Measurements from ENCODE around the gene LPAR1. TPM values are rescaled to one million over a fixed set of nuclear protein-coding genes. Genes with fewer than 3 reads are reported as not detected.

The LPAR1 gene
- total RNA-seq, 1 experiment from 2014 or later = 4.9 TPM

- TF ChIP-seq, protein P1, sequence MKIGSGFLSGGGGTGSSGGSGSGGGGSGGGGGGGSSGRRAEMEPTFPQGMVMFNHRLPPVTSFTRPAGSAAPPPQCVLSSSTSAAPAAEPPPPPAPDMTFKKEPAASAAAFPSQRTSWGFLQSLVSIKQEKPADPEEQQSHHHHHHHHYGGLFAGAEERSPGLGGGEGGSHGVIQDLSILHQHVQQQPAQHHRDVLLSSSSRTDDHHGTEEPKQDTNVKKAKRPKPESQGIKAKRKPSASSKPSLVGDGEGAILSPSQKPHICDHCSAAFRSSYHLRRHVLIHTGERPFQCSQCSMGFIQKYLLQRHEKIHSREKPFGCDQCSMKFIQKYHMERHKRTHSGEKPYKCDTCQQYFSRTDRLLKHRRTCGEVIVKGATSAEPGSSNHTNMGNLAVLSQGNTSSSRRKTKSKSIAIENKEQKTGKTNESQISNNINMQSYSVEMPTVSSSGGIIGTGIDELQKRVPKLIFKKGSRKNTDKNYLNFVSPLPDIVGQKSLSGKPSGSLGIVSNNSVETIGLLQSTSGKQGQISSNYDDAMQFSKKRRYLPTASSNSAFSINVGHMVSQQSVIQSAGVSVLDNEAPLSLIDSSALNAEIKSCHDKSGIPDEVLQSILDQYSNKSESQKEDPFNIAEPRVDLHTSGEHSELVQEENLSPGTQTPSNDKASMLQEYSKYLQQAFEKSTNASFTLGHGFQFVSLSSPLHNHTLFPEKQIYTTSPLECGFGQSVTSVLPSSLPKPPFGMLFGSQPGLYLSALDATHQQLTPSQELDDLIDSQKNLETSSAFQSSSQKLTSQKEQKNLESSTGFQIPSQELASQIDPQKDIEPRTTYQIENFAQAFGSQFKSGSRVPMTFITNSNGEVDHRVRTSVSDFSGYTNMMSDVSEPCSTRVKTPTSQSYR (CRISPR knock-in tag; IDR thresholded peaks at IDR 0.05) = no peak
- no peak for TF ChIP-seq USF2 (CRISPR knock-in tag; IDR thresholded peaks at IDR 0.05)
- TF ChIP-seq ZNF423 (CRISPR knock-in tag; IDR thresholded peaks at IDR 0.05) = no peak
- no peak for TF ChIP-seq ZNF121 (CRISPR knock-in tag; IDR thresholded peaks at IDR 0.05)
These were observed 187.7 kb downstream of the LPAR1 start (continued) for GRCh38 chr9:110850401-110851135.

DNA sequence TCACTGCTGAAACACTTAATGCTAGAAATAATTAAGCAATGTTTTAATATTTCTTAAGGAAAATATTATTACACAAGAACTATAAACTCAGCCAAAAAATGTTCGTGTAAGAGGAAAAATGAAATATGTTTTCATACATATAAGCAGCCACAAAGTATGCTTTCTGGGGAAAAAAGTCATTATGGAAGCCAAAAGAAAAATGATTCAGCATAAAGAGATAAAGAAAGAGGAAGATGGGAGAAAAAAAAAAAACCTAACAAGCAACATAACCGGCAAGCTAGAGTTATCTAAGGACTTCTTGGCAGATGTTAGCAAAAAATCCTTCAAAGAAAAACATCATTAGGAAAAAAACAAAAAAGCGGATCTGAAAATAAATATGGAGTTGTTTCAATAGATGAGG is 190.6 kb downstream of the LPAR1 start:
- POLR2A ChIA-PET = no interaction called here
- CTCF ChIA-PET = no interaction called here
- ATAC-seq = no peak

DNA sequence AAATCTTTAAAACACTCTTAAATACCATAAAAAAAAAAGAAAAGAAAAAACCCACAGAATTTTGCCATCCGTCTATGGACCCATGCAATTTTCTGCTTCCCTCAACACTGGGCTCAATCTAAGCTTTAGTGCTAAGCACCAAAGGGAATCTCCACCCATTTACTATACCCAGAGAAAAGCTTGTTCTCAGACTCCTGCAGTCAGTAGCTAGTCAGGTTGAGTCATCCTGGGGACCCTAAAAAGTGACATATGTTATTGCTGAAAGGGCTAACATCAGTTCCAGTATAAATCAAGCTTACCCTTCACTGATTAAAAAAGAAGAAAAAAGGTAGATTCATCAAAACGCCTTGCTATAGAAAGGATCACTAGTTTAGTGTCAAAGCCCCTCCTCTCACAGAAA is 192.1 kb downstream of the LPAR1 start:
- no peak overlapping the region for H3K4me3 Mint-ChIP-seq
- DNase-seq (ENCODE audit: low spot score) = no peak
- POLR2A ChIA-PET = no interaction called here
- TF ChIP-seq NR1H2 (CRISPR knock-in tag; IDR thresholded peaks at IDR 0.05) = no peak
- TF ChIP-seq TCF7 (CRISPR knock-in tag; IDR thresholded peaks at IDR 0.05; ENCODE audit: low read depth) = no peak
- no peak for TF ChIP-seq AFF4 (CRISPR knock-in tag; IDR thresholded peaks at IDR 0.05; ENCODE audit: borderline replicate concordance)
- no peak for TF ChIP-seq ZNF317 (CRISPR knock-in tag; IDR thresholded peaks at IDR 0.05; ENCODE audit: borderline replicate concordance, low read depth)
- TF ChIP-seq JAZF1 (CRISPR knock-in tag; IDR thresholded peaks at IDR 0.05) = no peak
- TF ChIP-seq ZSCAN18 (CRISPR knock-in tag; IDR thresholded peaks at IDR 0.05) = no peak
- no peak for TF ChIP-seq ZMAT4 (CRISPR knock-in tag; IDR thresholded peaks at IDR 0.05)

More for the DNA sequence above, 190.6 kb downstream of the LPAR1 start:
- H3K27me3 Mint-ChIP-seq (ENCODE audit: low read depth) = no peaks in the 10 kb centered on the region
- no peak overlapping the region for H3K27ac Mint-ChIP-seq
- no peak for DNase-seq (ENCODE audit: low spot score)
- H3K36me3 Mint-ChIP-seq = no peaks in the 10 kb centered on the region
- no peaks in the 10 kb centered on the region for H3K9me3 Mint-ChIP-seq
- no peaks in the 10 kb centered on the region for H3K4me1 Mint-ChIP-seq
- TF ChIP-seq ZNF512 (CRISPR knock-in tag; IDR thresholded peaks at IDR 0.05; ENCODE audit: borderline replicate concordance) (no peak), RELA (CRISPR knock-in tag; IDR thresholded peaks at IDR 0.05; ENCODE audit: borderline replicate concordance) (no peak), GRHL2 (CRISPR knock-in tag; IDR thresholded peaks at IDR 0.05; ENCODE audit: insufficient replicate concordance, severe bottlenecking) (no peak), ZMAT4 (CRISPR knock-in tag; IDR thresholded peaks at IDR 0.05) (no peak), FOXP1 (CRISPR knock-in tag; IDR thresholded peaks at IDR 0.05; ENCODE audit: borderline replicate concordance) (no peak)
- H3K4me3 Mint-ChIP-seq = no peak overlapping the region

More for the DNA sequence above, 192.1 kb downstream of the LPAR1 start:
- H3K4me1 Mint-ChIP-seq = no peaks in the 10 kb centered on the region
- H3K9me3 Mint-ChIP-seq = no peaks in the 10 kb centered on the region
- CTCF ChIA-PET = no interaction called here
- H3K27me3 Mint-ChIP-seq (ENCODE audit: low read depth) = no peaks in the 10 kb centered on the region
- H3K27ac Mint-ChIP-seq = no peak overlapping the region
- no peak for ATAC-seq
- H3K36me3 Mint-ChIP-seq = no peaks in the 10 kb centered on the region
